A549 (cell line): ENCODE data around the gene AQP12B. TPM values are rescaled to one million over a fixed set of nuclear protein-coding genes. Genes with fewer than 3 reads are reported as not detected.

Source experiments
- ATAC-seq, 2 experiments: fragments of 200-7000 bp in 1 of 2; fragments of >200 bp in 1 of 2; cut with Nextera tagmentation in 1 of 2; cut with Tn5 transposase in 1 of 2; 3 replicates each; pipeline versions ENCODE4 v1.8.0 to v1.9.1; 2018 to 2020; ENCODE audit warnings: mild to moderate bottlenecking in 1 of 2, moderate library complexity in 1 of 2
- CTCF ChIA-PET: fragments of 300-600 bp; sonication (Branson Sonifier 250); formaldehyde crosslinking; extraction: SDS; loops from one replicate; lab custom pipeline; 2021; ENCODE audit warnings: antibody characterized with exemption, inconsistent platforms; lab: Yijun Ruan, JAX
- POLR2A ChIA-PET: fragments of 350-600 bp; formaldehyde crosslinking; extraction: SDS; loops from one replicate; lab custom pipeline; 2021; ENCODE audit warnings: antibody characterized with exemption, inconsistent platforms; lab: Yijun Ruan, JAX
- DNase-seq, 2 experiments: peaks; one replicate each; pipeline versions ENCODE4 v3.0.0 to v3.0.0-alpha.2; 2011 to 2016; ENCODE audit warnings: low read depth in 1 of 2, low spot score in 1 of 2
- FAIRE-seq: peaks from 2 replicates; lab custom pipeline; 2011; peaks lifted over from hg19 to GRCh38; lab: Jason Lieb, UNC
- H3K27ac ChIP-seq, 2 experiments: fragments of >200 bp; sonication (Bioruptor Twin); formaldehyde crosslinking; 3 replicates each; pipeline ENCODE4 v1.5.1; 2016 to 2017
- H3K4me1 ChIP-seq: fragments of >200 bp; sonication (Bioruptor Twin); formaldehyde crosslinking; 3 replicates; pipeline ENCODE4 v1.6.1; 2016
- H3K4me2 ChIP-seq: fragments of >200 bp; sonication (Bioruptor Twin); formaldehyde crosslinking; 3 replicates; pipeline ENCODE4 v1.6.1; 2016
- H3K4me3 ChIP-seq: fragments of >200 bp; sonication (Bioruptor Twin); formaldehyde crosslinking; 3 replicates; pipeline ENCODE4 v1.5.1; 2016
- H3K9me3 ChIP-seq: fragments of >200 bp; sonication (Bioruptor Twin); formaldehyde crosslinking; 3 replicates; pipeline ENCODE4 v1.6.1; 2016
- BHLHE40 ChIP-seq: IDR thresholded peaks from 2 replicates; pipeline ENCODE4 v1.6.1; 2012; ENCODE audit warnings: low read depth, low read length, inconsistent platforms
- CBX8 ChIP-seq: fragments of 200-600 bp; sonication (generic); IDR thresholded peaks from 2 replicates; pipeline ENCODE4 v1.6.1; 2016
- CHD2 ChIP-seq: fragments of 150-350 bp; IDR thresholded peaks from 2 replicates; pipeline ENCODE4 v1.6.1; 2014; ENCODE audit warnings: low read length; ENCODE audit not compliant: partially characterized antibody
- CHD4 ChIP-seq: fragments of 200-600 bp; sonication (generic); IDR thresholded peaks from 2 replicates; pipeline ENCODE4 v1.6.1; 2016; ENCODE audit warnings: antibody characterized with exemption, mild to moderate bottlenecking, borderline replicate concordance
- E2F6 ChIP-seq: IDR thresholded peaks from 2 replicates; pipeline ENCODE4 v1.6.1; 2012; ENCODE audit warnings: low read depth, borderline replicate concordance
- ESRRA ChIP-seq: fragments of 150-350 bp; IDR thresholded peaks from 2 replicates; pipeline ENCODE4 v1.6.1; 2014; ENCODE audit warnings: mild to moderate bottlenecking, low read length, borderline replicate concordance
- KDM5A ChIP-seq: fragments of 200-600 bp; sonication (generic); IDR thresholded peaks from 2 replicates; pipeline ENCODE4 v1.6.1; 2016; ENCODE audit warnings: antibody characterized with exemption, mild to moderate bottlenecking
- NFE2L2 ChIP-seq: fragments of 150-350 bp; conservative IDR thresholded peaks from 2 replicates; pipeline ENCODE4 v1.6.1; 2014; ENCODE audit warnings: low read length
- RAD21 ChIP-seq, 2 experiments: fragments of >200 bp in 1 of 2; sonication (Bioruptor Twin) in 1 of 2; formaldehyde crosslinking in 1 of 2; IDR thresholded peaks in 1 of 2; conservative IDR thresholded peaks in 1 of 2; 2 replicates in 1 of 2; 3 replicates in 1 of 2; pipeline ENCODE4 v1.6.1; 2012 to 2018; ENCODE audit warnings: inconsistent platforms in 1 of 2
- RCOR1 ChIP-seq: fragments of 150-350 bp; IDR thresholded peaks from 2 replicates; pipeline ENCODE4 v1.6.1; 2014; ENCODE audit warnings: antibody characterized with exemption, low read length, low read depth
- RNF2 ChIP-seq: fragments of 200-600 bp; sonication (generic); IDR thresholded peaks from 2 replicates; pipeline ENCODE4 v1.6.1; 2016; ENCODE audit warnings: low read depth, mild to moderate bottlenecking, antibody characterized with exemption, moderate library complexity, borderline replicate concordance
- ZFP36 ChIP-seq: fragments of 450-650 bp; IDR thresholded peaks from 2 replicates; pipeline ENCODE4 v1.6.1; 2014; ENCODE audit warnings: borderline replicate concordance; ENCODE audit not compliant: partially characterized antibody
- WGBS: methylation state at CpG from one replicate; pipeline ENCODE4 v1.1.6; 2017; ENCODE audit errors: missing lambda C conversion rate; 5-methylcytosine and 5-hydroxymethylcytosine counted together
- polyA plus RNA-seq, 4 experiments: library from polyadenylated mRNA; depleted of rRNA in 3 of 4; stranded (reverse); fragments of >200 nt; fragmentation: RNase III in 1 of 4; extraction: RNeasy Plus Mini Kit Qiagen cat#74134 plus additional on column Dnase treatment in 1 of 4; gene quantifications; 2 replicates in 3 of 4; 3 replicates in 1 of 4; pipeline ENCODE4 v1.2.3, GENCODE V29; 2011 to 2017

Gene AQP12B
- polyA plus RNA-seq, 2 of the 4 experiments (the other 2 are of a cell fraction), result not detected

- no peak for TF ChIP-seq RCOR1
- TF ChIP-seq BHLHE40, result no peak
- no peak for TF ChIP-seq ESRRA
Measured at GRCh38 chr2:240716130-240716798, 33.6 kb upstream of the AQP12B start (continued).

GRCh38 chr2:240714747-240715725 is 32.4 kb upstream of the AQP12B start:
- Histone ChIP-seq H3K27ac (no peak overlapping the region), H3K4me2 (no peak overlapping the region), H3K4me3 (no peak overlapping the region), H3K9me3 (no peaks in the 10 kb centered on the region), H3K4me1 (no peaks in the 10 kb centered on the region)
- DNase-seq (no peak), FAIRE-seq (no peak), ATAC-seq (no peak; a peak in 2 of 6 replicates)
- TF ChIP-seq CBX8, result no peak
- ChIA-PET CTCF (interaction anchor here (0.5 kb wide), 1 partner anchor 9 kb away, joined by 3 read pairs; no protein-coding TSS in a partner anchor), POLR2A (no interaction called here)
- 75% methylated on average over 6 of the region's 23 CpGs for WGBS

GRCh38 chr2:240713928-240714746 is 31.5 kb upstream of the AQP12B start:
- no peak for ATAC-seq
- Histone ChIP-seq H3K4me3 (no peak overlapping the region), H3K9me3 (no peaks in the 10 kb centered on the region), H3K27ac (no peak overlapping the region), H3K4me1 (no peaks in the 10 kb centered on the region), H3K4me2 (no peak overlapping the region)
- no peak for DNase-seq
- ChIA-PET CTCF (interaction anchor here (0.5 kb wide), 1 partner anchor 8 kb away, joined by 3 read pairs; no protein-coding TSS in a partner anchor), POLR2A (no interaction called here)
- FAIRE-seq, result no peak
- no peak for TF ChIP-seq ZFP36
- no peak for TF ChIP-seq KDM5A
- no peak for TF ChIP-seq RCOR1
- no peak for TF ChIP-seq RNF2
- no peak for TF ChIP-seq E2F6
- 63% methylated on average over 15 of the region's 26 CpGs for WGBS

GRCh38 chr2:240713071-240713927 is 30.6 kb upstream of the AQP12B start:
- FAIRE-seq (no peak), DNase-seq (no peak), ATAC-seq (no peak)
- Histone ChIP-seq H3K9me3 (no peaks in the 10 kb centered on the region), H3K27ac (no peak overlapping the region), H3K4me2 (no peak overlapping the region), H3K4me1 (no peaks in the 10 kb centered on the region), H3K4me3 (no peak overlapping the region)
- POLR2A ChIA-PET, result no interaction called here
- CTCF ChIA-PET, result no interaction called here
- WGBS, result 70% methylated on average over 20 of the region's 25 CpGs
- TF ChIP-seq NFE2L2, result no peak
- TF ChIP-seq RAD21 (conservative IDR thresholded peaks at IDR 0.05 in 1 of 2, IDR thresholded peaks at IDR 0.05 in 1 of 2), result no peak
- TF ChIP-seq CHD2, result no peak
- TF ChIP-seq CHD4, result no peak
- TF ChIP-seq E2F6, result no peak
- TF ChIP-seq, all 56 proteins: peak for 0
